GM18520 (cell line): ENCODE data around the gene TMEM54.
"Not testable (repeated sequence)": the region's sequence is repeated elsewhere in the genome, so short reads cannot be mapped to it uniquely, and the experiment has no call there.

ENCODE experiments used
- ATAC-seq: cut with Tn5 transposase; IDR thresholded peaks from one replicate; pipeline ENCODE4 v1.9.1; 2021; ENCODE audit not compliant: unreplicated experiment

The TMEM54 gene

GRCh38 chr1:32919811-32920733 lies 18.9 kb upstream of the TMEM54 start:
- ATAC-seq = no peak

- no peak for ATAC-seq
These were observed 17.0 kb upstream of the TMEM54 start for GRCh38 chr1:32918179-32918578.

- no peak for ATAC-seq
These were observed 16.3 kb upstream of the TMEM54 start for GRCh38 chr1:32917521-32917920.

GRCh38 chr1:32915766-32916706 lies 14.8 kb upstream of the TMEM54 start:
- ATAC-seq = no peak

- ATAC-seq = no peak
These were observed 9.1 kb upstream of the TMEM54 start for GRCh38 chr1:32910319-32910718.

GRCh38 chr1:32907435-32907834 lies 6.2 kb upstream of the TMEM54 start:
- ATAC-seq = no peak

GRCh38 chr1:32906654-32907053 lies 5.5 kb upstream of the TMEM54 start:
- ATAC-seq = no peak

GRCh38 chr1:32905588-32905987 lies 4.4 kb upstream of the TMEM54 start:
- ATAC-seq = not testable (repeated sequence)

- ATAC-seq = no peak
These were observed 3.6 kb upstream of the TMEM54 start for GRCh38 chr1:32904797-32905196.

GRCh38 chr1:32903991-32904785 lies 3.0 kb upstream of the TMEM54 start:
- ATAC-seq = no peak

GRCh38 chr1:32902535-32902920 lies 1.3 kb upstream of the TMEM54 start:
- no peak for ATAC-seq

- ATAC-seq = no peak
These were observed 790 bp upstream of the TMEM54 start for GRCh38 chr1:32901823-32902534.

- ATAC-seq = no peak
These were observed 726 bp downstream of the TMEM54 start for GRCh38 chr1:32900371-32900955.

- no peak for ATAC-seq
These were observed 1.4 kb downstream of the TMEM54 start for GRCh38 chr1:32899586-32900296.

- no peak for ATAC-seq
These were observed 2.2 kb downstream of the TMEM54 start for GRCh38 chr1:32898958-32899357.

- ATAC-seq = no peak
These were observed 3.1 kb downstream of the TMEM54 start for GRCh38 chr1:32898056-32898455.

GRCh38 chr1:32897082-32898049 lies 3.8 kb downstream of the TMEM54 start:
- no peak for ATAC-seq

GRCh38 chr1:32896451-32896850 lies 4.7 kb downstream of the TMEM54 start:
- no peak for ATAC-seq
